GM06990 (cell line): ENCODE data around the gene LBR.

Source experiments
- DNase-seq: peaks from one replicate; pipeline ENCODE4 v3.0.0-alpha.2; 2011; ENCODE audit not compliant: insufficient read length; ENCODE audit errors: extremely low read depth
- H3K27me3 ChIP-seq: replicated peaks from 2 replicates; pipeline ENCODE4 v1.6.0; 2011; ENCODE audit warnings: low read length; ENCODE audit not compliant: control insufficient read depth, insufficient read depth
- H3K36me3 ChIP-seq: 2 replicates; pipeline ENCODE4 v1.5.1; 2011; ENCODE audit warnings: low read length; ENCODE audit not compliant: control insufficient read depth, insufficient read depth
- H3K4me3 ChIP-seq: replicated peaks from 2 replicates; pipeline ENCODE4 v1.5.1; 2011; ENCODE audit warnings: low read depth, mild to moderate bottlenecking, control low read depth, low read length
- CTCF ChIP-seq: IDR thresholded peaks from 2 replicates; pipeline ENCODE4 v1.5.1; 2011; ENCODE audit warnings: low read length, control low read depth, mild to moderate bottlenecking, inconsistent platforms; ENCODE audit not compliant: insufficient read depth, poor library complexity, severe bottlenecking

The LBR gene

GRCh38 chr1:225371366-225372010, 56.4 kb downstream of the LBR start:
- no peak for TF ChIP-seq CTCF
- H3K4me3 ChIP-seq, result no peak overlapping the region
- no peaks in the 10 kb centered on the region for H3K27me3 ChIP-seq
- DNase-seq, result no peak
- H3K36me3 ChIP-seq, result no peaks in the 10 kb centered on the region

DNA sequence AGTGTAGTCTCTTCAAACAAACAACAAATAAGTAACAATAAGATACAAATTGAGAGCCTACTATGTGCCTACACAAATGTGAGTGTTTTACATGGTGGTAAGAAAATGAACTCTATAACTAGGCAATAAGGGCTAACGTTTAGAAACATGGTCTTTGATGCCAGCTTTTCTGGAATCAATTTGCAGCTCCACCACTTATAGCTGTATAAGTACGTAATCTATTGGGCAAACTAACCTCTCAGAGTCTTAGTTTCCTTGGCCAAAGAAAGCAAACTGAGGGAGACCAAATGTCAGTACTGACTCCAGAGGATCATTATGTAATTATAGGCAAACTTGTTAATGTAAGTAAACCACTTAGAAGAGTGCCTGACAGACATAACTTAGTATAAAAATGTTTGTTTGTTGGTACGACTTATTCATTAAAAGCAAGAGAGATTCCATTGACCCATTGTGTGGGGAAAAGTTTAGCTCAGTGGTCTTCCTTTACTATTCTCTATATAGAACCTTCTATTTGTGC, 59.7 kb downstream of the LBR start:
- no peak for DNase-seq
- Histone ChIP-seq H3K4me3 (no peak overlapping the region), H3K27me3 (no peaks in the 10 kb centered on the region), H3K36me3 (no peaks in the 10 kb centered on the region)
- TF ChIP-seq CTCF, result no peak

DNA sequence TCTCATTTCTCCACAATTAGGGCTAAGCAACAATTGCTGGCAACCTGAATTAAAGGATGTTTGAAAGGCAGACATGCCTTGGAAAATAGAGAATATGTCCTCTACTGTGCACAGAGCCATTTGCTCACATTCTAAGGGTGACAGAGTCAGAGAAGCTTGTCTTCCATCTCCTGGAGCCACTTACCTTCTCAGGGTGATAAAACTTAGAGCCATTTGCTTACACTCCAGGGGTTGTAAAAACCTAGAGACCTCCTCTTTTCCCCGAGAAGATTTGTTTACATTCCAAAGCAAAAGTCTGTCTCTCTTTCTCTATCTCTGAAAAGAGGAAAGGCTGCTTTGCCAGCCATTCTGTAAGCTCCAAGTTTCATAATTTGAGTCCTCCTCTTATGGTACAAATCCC, 61.3 kb downstream of the LBR start:
- no peak for DNase-seq
- TF ChIP-seq CTCF, result no peak
- no peaks in the 10 kb centered on the region for H3K36me3 ChIP-seq
- H3K4me3 ChIP-seq, result no peak overlapping the region
- no peaks in the 10 kb centered on the region for H3K27me3 ChIP-seq

DNA sequence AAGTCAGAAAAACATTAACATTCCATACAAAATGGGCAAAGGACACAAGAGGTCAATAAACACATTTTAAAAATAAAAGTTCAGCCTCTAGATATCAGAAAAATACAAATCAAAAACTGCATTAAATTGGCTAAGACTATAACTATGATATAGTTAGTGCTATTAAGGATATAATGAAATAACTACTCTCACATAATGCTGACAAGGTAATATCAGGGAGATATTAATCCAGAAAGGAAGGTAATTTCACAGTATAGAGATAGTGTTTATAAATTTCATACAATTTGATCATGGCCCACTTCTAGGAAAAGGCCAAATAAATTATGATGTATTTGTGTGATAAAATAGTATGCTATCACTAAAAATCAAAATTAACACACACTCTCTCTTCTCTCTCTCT, 61.8 kb downstream of the LBR start:
- no peaks in the 10 kb centered on the region for H3K36me3 ChIP-seq
- no peak for DNase-seq
- H3K27me3 ChIP-seq, result no peaks in the 10 kb centered on the region
- H3K4me3 ChIP-seq, result no peak overlapping the region
- no peak for TF ChIP-seq CTCF

- TF ChIP-seq CTCF, result no peak
- no peaks in the 10 kb centered on the region for H3K27me3 ChIP-seq
- H3K4me3 ChIP-seq, result no peak overlapping the region
Measured at GRCh38 chr1:225364439-225364838, 63.4 kb downstream of the LBR start.

GRCh38 chr1:225362805-225363204, 65.0 kb downstream of the LBR start:
- no peaks in the 10 kb centered on the region for H3K27me3 ChIP-seq
- DNase-seq, result no peak
- no peak for TF ChIP-seq CTCF
- H3K4me3 ChIP-seq, result no peak overlapping the region
- no peaks in the 10 kb centered on the region for H3K36me3 ChIP-seq

More at GRCh38 chr1:225364439-225364838, 63.4 kb downstream of the LBR start:
- DNase-seq, result no peak
- no peaks in the 10 kb centered on the region for H3K36me3 ChIP-seq
